H1 (cell line): ENCODE results near the gene TSC22D4. TPM values are rescaled to one million over a fixed set of nuclear protein-coding genes. Genes with fewer than 3 reads are reported as not detected.

Source experiments
- CTCF ChIA-PET: fragments of 300-600 bp; sonication (Branson Sonifier 250); formaldehyde crosslinking; loops from one replicate; lab custom pipeline; 2021; ENCODE audit not compliant: partially characterized antibody; lab: Charles Lee
- POLR2A ChIA-PET: fragments of 300-600 bp; sonication (Branson Sonifier 250); formaldehyde crosslinking; loops from one replicate; lab custom pipeline; 2021; ENCODE audit warnings: inconsistent platforms; ENCODE audit not compliant: partially characterized antibody; lab: Charles Lee
- DNase-seq, 2 experiments: peaks; one replicate each; pipeline versions ENCODE4 v3.0.0 to v3.0.0-alpha.2; 2010 to 2022; ENCODE audit warnings: low spot score in 2 of 2, low read depth in 1 of 2, mixed read lengths in 1 of 2
- FAIRE-seq: peaks from 2 replicates; lab custom pipeline; 2011; peaks lifted over from hg19 to GRCh38; lab: Jason Lieb, UNC
- H2AFZ ChIP-seq: 2 replicates; pipeline ENCODE4 v1.8.1; 2012; ENCODE audit warnings: low read length, inconsistent platforms
- H2AK5ac ChIP-seq: 2 replicates; pipeline ENCODE4 v1.6.1; 2013; ENCODE audit warnings: low read depth, low read length
- H2BK120ac ChIP-seq: replicated peaks from 2 replicates; pipeline ENCODE3; 2013; ENCODE audit warnings: low read depth, low read length, inconsistent platforms
- H2BK12ac ChIP-seq: 2 replicates; pipeline ENCODE4 v1.6.1; 2013; ENCODE audit warnings: low read depth, low read length
- H2BK15ac ChIP-seq: 2 replicates; pipeline ENCODE4 v1.6.1; 2013; ENCODE audit warnings: low read length
- H2BK20ac ChIP-seq: 2 replicates; pipeline ENCODE4 v1.6.1; 2013; ENCODE audit warnings: low read length
- H2BK5ac ChIP-seq: 2 replicates; pipeline ENCODE4 v1.6.1; 2013; ENCODE audit warnings: low read depth, low read length
- H3K14ac ChIP-seq: 2 replicates; pipeline ENCODE4 v1.6.1; 2013; ENCODE audit warnings: inconsistent platforms; ENCODE audit not compliant: insufficient read length
- H3K18ac ChIP-seq: 2 replicates; pipeline ENCODE4 v1.6.1; 2013; ENCODE audit warnings: low read length; ENCODE audit errors: extremely low read depth
- H3K23ac ChIP-seq: 2 replicates; pipeline ENCODE4 v1.6.1; 2013; ENCODE audit warnings: inconsistent platforms; ENCODE audit not compliant: insufficient read length
- H3K23me2 ChIP-seq: 2 replicates; pipeline ENCODE4 v1.6.1; 2013; ENCODE audit warnings: low read depth, low read length
- H3K27ac ChIP-seq: 2 replicates; pipeline ENCODE4 v1.6.1; 2011; ENCODE audit warnings: low read depth, low read length, inconsistent platforms
- H3K27me3 ChIP-seq, 4 experiments: replicated peaks in 1 of 4; 1 replicate in 1 of 4; 2 replicates in 3 of 4; pipeline versions ENCODE4 v1.6.1 to v1.8.1; 2011 to 2013; ENCODE audit warnings: low read length in 3 of 4, mild to moderate bottlenecking in 3 of 4, inconsistent platforms in 2 of 4, mixed read lengths in 2 of 4, moderate library complexity in 1 of 4; ENCODE audit not compliant: control insufficient read depth in 3 of 4, insufficient read depth in 3 of 4; ENCODE audit errors: extremely low read depth in 1 of 4
- H3K36me3 ChIP-seq, 4 experiments: 2 replicates each; pipeline versions ENCODE4 v1.6.1 to v1.8.1; 2011 to 2013; ENCODE audit warnings: mild to moderate bottlenecking in 4 of 4, low read length in 3 of 4, moderate library complexity in 2 of 4, control low read depth in 1 of 4, inconsistent platforms in 1 of 4; ENCODE audit not compliant: insufficient read depth in 4 of 4, control insufficient read depth in 2 of 4
- H3K4ac ChIP-seq: replicated peaks from 2 replicates; pipeline ENCODE3; 2013; ENCODE audit warnings: low read length, low read depth, mixed read lengths, inconsistent platforms; ENCODE audit not compliant: insufficient read length
- H3K4me1 ChIP-seq, 4 experiments: replicated peaks in 1 of 4; 1 replicate in 1 of 4; 2 replicates in 3 of 4; pipeline versions ENCODE4 v1.6.1 to v1.8.1; 2011 to 2013; ENCODE audit warnings: low read length in 3 of 4, inconsistent platforms in 2 of 4, mixed read lengths in 1 of 4; ENCODE audit not compliant: insufficient read depth in 4 of 4, control insufficient read depth in 3 of 4
- H3K4me2 ChIP-seq, 2 experiments: 2 replicates each; pipeline versions ENCODE4 v1.6.1 to v1.8.1; 2011 to 2013; ENCODE audit warnings: low read depth in 2 of 2, low read length in 2 of 2, control low read depth in 1 of 2, inconsistent platforms in 1 of 2, mild to moderate bottlenecking in 1 of 2; ENCODE audit not compliant: insufficient read depth in 1 of 2
- H3K4me3 ChIP-seq, 4 experiments: fragments of 200-600, 300-600 bp in 1 of 4; sonication (generic), shearing (Covaris generic), sonication (Bioruptor Twin) in 1 of 4; 2 replicates each; pipeline versions ENCODE4 v1.5.1 to v1.8.1; 2011 to 2016; ENCODE audit warnings: low read length in 4 of 4, low read depth in 3 of 4, control low read depth in 2 of 4, inconsistent platforms in 2 of 4, mild to moderate bottlenecking in 2 of 4, mixed read lengths in 1 of 4, moderate library complexity in 1 of 4; ENCODE audit not compliant: insufficient read depth in 2 of 4; ENCODE audit errors: extremely low read depth in 1 of 4
- H3K56ac ChIP-seq: replicated peaks from 2 replicates; pipeline ENCODE3; 2013; ENCODE audit warnings: low read depth, mild to moderate bottlenecking, mixed read lengths, low read length, inconsistent platforms; ENCODE audit not compliant: insufficient read length
- H3K79me1 ChIP-seq: 2 replicates; pipeline ENCODE4 v1.6.1; 2013; ENCODE audit warnings: low read depth, low read length, control low read depth
- H3K79me2 ChIP-seq, 2 experiments: 2 replicates each; pipeline versions ENCODE4 v1.6.1 to v1.8.1; 2012 to 2013; ENCODE audit warnings: low read length in 2 of 2, mild to moderate bottlenecking in 2 of 2, inconsistent platforms in 1 of 2; ENCODE audit not compliant: insufficient read depth in 2 of 2, control insufficient read depth in 1 of 2
- H3K9ac ChIP-seq, 4 experiments: replicated peaks in 1 of 4; 1 replicate in 1 of 4; 2 replicates in 3 of 4; pipeline versions ENCODE4 v1.6.1 to v1.8.1; 2011 to 2013; ENCODE audit warnings: low read depth in 3 of 4, low read length in 3 of 4, control low read depth in 2 of 4, mild to moderate bottlenecking in 2 of 4, moderate library complexity in 2 of 4, inconsistent platforms in 1 of 4; ENCODE audit errors: extremely low read depth in 1 of 4
- H3K9me3 ChIP-seq, 2 experiments: 2 replicates each; pipeline versions ENCODE4 v1.6.1 to v1.8.1; 2012 to 2013; ENCODE audit warnings: mild to moderate bottlenecking in 2 of 2, moderate library complexity in 2 of 2, control low read depth in 1 of 2, inconsistent platforms in 1 of 2, low read depth in 1 of 2, low read length in 1 of 2, mixed read lengths in 1 of 2; ENCODE audit not compliant: insufficient read depth in 2 of 2
- H4K20me1 ChIP-seq, 2 experiments: replicated peaks in 1 of 2; 2 replicates each; pipeline versions ENCODE3 to v1.8.1; 2011 to 2013; ENCODE audit warnings: inconsistent platforms in 2 of 2, low read length in 2 of 2, mild to moderate bottlenecking in 1 of 2; ENCODE audit not compliant: insufficient read depth in 2 of 2, control insufficient read depth in 1 of 2
- H4K5ac ChIP-seq: 2 replicates; pipeline ENCODE4 v1.6.1; 2013; ENCODE audit warnings: low read length, low read depth, mixed read lengths, inconsistent platforms; ENCODE audit not compliant: insufficient read length
- H4K8ac ChIP-seq: 2 replicates; pipeline ENCODE4 v1.8.0; 2013; ENCODE audit warnings: mild to moderate bottlenecking, moderate library complexity, low read length, inconsistent platforms; ENCODE audit not compliant: insufficient read depth; ENCODE audit errors: extremely low read depth
- H4K91ac ChIP-seq: replicated peaks from 2 replicates; pipeline ENCODE3; 2013; ENCODE audit warnings: low read length, mixed read lengths, inconsistent platforms; ENCODE audit not compliant: insufficient read length
- CEBPB ChIP-seq: IDR thresholded peaks from 2 replicates; pipeline ENCODE4 v1.6.1; 2012; ENCODE audit warnings: low read depth, low read length
- CHD1 ChIP-seq: IDR thresholded peaks from 2 replicates; pipeline ENCODE4 v1.6.1; 2012; ENCODE audit warnings: low read depth, low read length, improper control_type of control experiment
- EGR1 ChIP-seq: IDR thresholded peaks from 2 replicates; pipeline ENCODE4 v1.6.1; 2011; ENCODE audit warnings: low read depth, low read length, borderline replicate concordance
- EP300 ChIP-seq, 2 experiments: IDR thresholded peaks; 1 replicate in 1 of 2; 2 replicates in 1 of 2; pipeline ENCODE4 v1.6.1; 2011 to 2012; ENCODE audit warnings: low read depth in 2 of 2, low read length in 2 of 2, mild to moderate bottlenecking in 2 of 2, borderline replicate concordance in 1 of 2, inconsistent platforms in 1 of 2, moderate library complexity in 1 of 2
- JUND ChIP-seq: IDR thresholded peaks from 2 replicates; pipeline ENCODE4 v1.6.1; 2011; ENCODE audit warnings: mild to moderate bottlenecking, improper control_type of control experiment, low read length
- SIX5 ChIP-seq: IDR thresholded peaks from 2 replicates; pipeline ENCODE4 v1.6.1; 2011; ENCODE audit warnings: mild to moderate bottlenecking, low read depth, low read length
- WGBS, 2 experiments: shearing (Covaris generic) in 1 of 2; methylation state at CpG; one replicate each; pipeline versions ENCODE4 v1.1.6 to v1.1.7; 2013 to 2015; ENCODE audit warnings: low lambda C conversion rate in 2 of 2, mixed read lengths in 2 of 2, inconsistent platforms in 1 of 2, low coverage in 1 of 2, missing lambda C conversion rate in 1 of 2; ENCODE audit not compliant: insufficient replicate concordance in 2 of 2, insufficient coverage in 1 of 2, insufficient read length in 1 of 2; ENCODE audit errors: extremely low coverage in 1 of 2, missing lambda C conversion rate in 1 of 2; 5-methylcytosine and 5-hydroxymethylcytosine counted together
- polyA plus RNA-seq, 7 experiments: library from polyadenylated mRNA; depleted of rRNA in 3 of 7; stranded (reverse) in 5 of 7; unstranded in 2 of 7; fragments of >200 nt in 5 of 7; fragments of 200-250 nt in 2 of 7; gene quantifications; 1 replicate in 5 of 7; 2 replicates in 1 of 7; 4 replicates in 1 of 7; pipeline versions ENCODE4 v1.2.1 to v1.2.3, GENCODE V29; 2011 to 2013; ENCODE audit warnings: missing spikeins in 2 of 7, mixed read lengths in 2 of 7
- total RNA-seq: library from RNA; stranded (reverse); fragmentation: NEBNext Ultra II Directional; extraction: Animal tissue kit (Norgen Biotek cat#: 25700); gene quantifications from 2 replicates; pipeline ENCODE4 v1.2.1, GENCODE V29; 2021

Gene TSC22D4
- total and polyA plus RNA-seq, 2 of the 8 experiments (the other 6 are each of a cell fraction or from before 2014, with no cell fraction given): 13.2 to 20.3 TPM

GRCh38 chr7:100486753-100487446, 7.9 kb upstream of the TSC22D4 start:
- Histone ChIP-seq H2BK20ac (no peak overlapping the region), H3K9me3 (no peaks in the 10 kb centered on the region), H4K5ac (no peak overlapping the region), H3K23me2 (peaks cover 8% of the 10 kb centered on the region; the same call in 1 of the 2 replicates), H3K79me2 (no peaks in the 10 kb centered on the region; a peak in 1 of 4 replicates), H3K23ac (no peak overlapping the region), H3K4ac (no peak overlapping the region), H3K14ac (no peak overlapping the region), H2BK5ac (no peak overlapping the region), H3K9ac (no peak overlapping the region; a peak in 1 of 7 replicates), H2BK15ac (no peak overlapping the region), H3K4me2 (0 out of 4 replicates have a peak overlapping the region, but pooled peaks of 1 of the 2 experiments have one; percentile 11), H3K4me3 (no peak overlapping the region), H3K27me3 (no peaks in the 10 kb centered on the region), H3K36me3 (peaks cover 0 to 9% (median 0%) of the 10 kb centered on the region in 4 experiments; a peak in 3 of 8 replicates), H4K91ac (peak overlapping the region; percentile 69), H3K79me1 (no peaks in the 10 kb centered on the region), H4K8ac (peak overlapping the region; percentile 19; the same call in 1 of the 2 replicates), H2AFZ (no peak overlapping the region), H3K4me1 (peaks cover 2 to 22% (median 14%) of the 10 kb centered on the region in 4 experiments), H4K20me1 (peaks cover 0 to 7% of the 10 kb centered on the region in 2 experiments), H3K27ac (no peak overlapping the region), H3K18ac (no peak overlapping the region), H2BK120ac (no peak overlapping the region), H2AK5ac (no peak overlapping the region), H2BK12ac (0 out of 2 replicates have a peak overlapping the region, but pooled peaks have one; percentile 39), H3K56ac (no peak overlapping the region)
- ChIA-PET CTCF (interaction anchor here (0.8 to 2.3 kb wide), 7 partner anchors 10 to 77 kb away, joined by 3 to 6 read pairs (median 3); no protein-coding TSS in a partner anchor), POLR2A (interaction anchor here (1.0 to 2.1 kb wide), 5 partner anchors 58 to 365 kb away, joined by 3 to 6 read pairs (median 3); partner anchors contain the start of genes MEPCE, SLC12A9 and ZCWPW1)
- FAIRE-seq (no peak), DNase-seq (no peak)
- TF ChIP-seq EGR1: no peak
- peak; percentile 87 for TF ChIP-seq CHD1
- TF ChIP-seq JUND: peak; percentile 92
- peak in 1 of 2 experiments; percentile 99; a peak in 2 of 3 replicates for TF ChIP-seq EP300 (IDR thresholded peaks at IDR 0.05; ENCODE audit: borderline replicate concordance in 1 of 2, low read depth in 2 of 2, low read length in 2 of 2)
- TF ChIP-seq SIX5: peak; percentile 37
- TF ChIP-seq CEBPB: no peak
- 91% methylated on average over 25 of the region's 30 CpGs; no CpG with 5 or more reads in 1 of the 2 experiments for WGBS, 2 experiments
